MM.1S (cell line): Measurements from ENCODE around the gene TVP23C.

ENCODE experiments used
- DNase-seq: peaks from one replicate; pipeline ENCODE4 v3.0.0-alpha.2; 2015
- H2AFZ ChIP-seq: fragments of 300-600 bp; sonication (generic); 2 replicates; pipeline ENCODE4 v1.6.0; 2016; ENCODE audit warnings: antibody characterized with exemption, low read length
- H3F3A ChIP-seq: fragments of 300-600 bp; sonication (generic); 2 replicates; pipeline ENCODE4 v1.6.1; 2016; ENCODE audit warnings: mild to moderate bottlenecking, antibody characterized with exemption, low read length, moderate library complexity, mixed read lengths; ENCODE audit not compliant: insufficient read depth
- H3K27ac ChIP-seq: fragments of 300-600 bp; sonication (generic); 2 replicates; pipeline ENCODE4 v1.5.1; 2016; ENCODE audit warnings: mild to moderate bottlenecking, low read length
- H3K27me3 ChIP-seq: fragments of 300-600 bp; sonication (generic); replicated peaks from 2 replicates; pipeline ENCODE4 v1.6.0; 2016; ENCODE audit warnings: low read length; ENCODE audit not compliant: insufficient read depth
- H3K36me3 ChIP-seq: fragments of 300-600 bp; sonication (generic); replicated peaks from 2 replicates; pipeline ENCODE4 v1.6.1; 2016; ENCODE audit warnings: mild to moderate bottlenecking, low read length, mixed read lengths; ENCODE audit not compliant: insufficient read depth
- H3K4me1 ChIP-seq: fragments of 300-600 bp; sonication (generic); 2 replicates; pipeline ENCODE4 v1.6.1; 2016; ENCODE audit warnings: low read length, mixed read lengths
- H3K4me2 ChIP-seq: fragments of 300-600 bp; sonication (generic); 2 replicates; pipeline ENCODE4 v1.6.0; 2016; ENCODE audit warnings: low read depth, low read length
- H3K4me3 ChIP-seq: fragments of 300-600 bp; sonication (generic); 2 replicates; pipeline ENCODE4 v1.5.1; 2016; ENCODE audit warnings: low read length, mixed read lengths
- H3K79me2 ChIP-seq: fragments of 300-600 bp; sonication (generic); 2 replicates; pipeline ENCODE4 v1.6.1; 2016; ENCODE audit warnings: mixed run types, low read length, mixed read lengths
- H3K9ac ChIP-seq: fragments of 300-600 bp; sonication (generic); 2 replicates; pipeline ENCODE4 v1.6.1; 2016; ENCODE audit warnings: low read length, mixed read lengths
- H3K9me2 ChIP-seq: fragments of 300-600 bp; sonication (generic); replicated peaks from 2 replicates; pipeline ENCODE4 v1.6.1; 2016; ENCODE audit warnings: mild to moderate bottlenecking, low read length, mixed read lengths; ENCODE audit not compliant: insufficient read depth
- H3K9me3 ChIP-seq: fragments of 300-600 bp; sonication (generic); replicated peaks from 2 replicates; pipeline ENCODE4 v1.6.1; 2016; ENCODE audit warnings: mild to moderate bottlenecking, low read length, mixed read lengths; ENCODE audit not compliant: insufficient read depth
- H4K20me1 ChIP-seq: fragments of 300-600 bp; sonication (generic); 2 replicates; pipeline ENCODE4 v1.6.1; 2016; ENCODE audit warnings: mild to moderate bottlenecking, low read length, moderate library complexity, mixed read lengths; ENCODE audit not compliant: insufficient read depth
- CTCF ChIP-seq: fragments of 300-600 bp; sonication (generic); IDR thresholded peaks from 2 replicates; pipeline ENCODE4 v1.5.1; 2016; ENCODE audit warnings: antibody characterized with exemption, low read length, mixed read lengths
- EZH2 ChIP-seq: fragments of 300-600 bp; sonication (generic); optimal IDR thresholded peaks from 2 replicates; pipeline ENCODE3; 2017; ENCODE audit warnings: low read depth, mild to moderate bottlenecking, antibody characterized with exemption, low read length, mixed read lengths
- EZH2phosphoT487 ChIP-seq: fragments of 300-600 bp; sonication (generic); IDR thresholded peaks from 2 replicates; pipeline ENCODE4 v1.6.1; 2018; ENCODE audit warnings: antibody characterized with exemption, low read length

The TVP23C gene

DNA sequence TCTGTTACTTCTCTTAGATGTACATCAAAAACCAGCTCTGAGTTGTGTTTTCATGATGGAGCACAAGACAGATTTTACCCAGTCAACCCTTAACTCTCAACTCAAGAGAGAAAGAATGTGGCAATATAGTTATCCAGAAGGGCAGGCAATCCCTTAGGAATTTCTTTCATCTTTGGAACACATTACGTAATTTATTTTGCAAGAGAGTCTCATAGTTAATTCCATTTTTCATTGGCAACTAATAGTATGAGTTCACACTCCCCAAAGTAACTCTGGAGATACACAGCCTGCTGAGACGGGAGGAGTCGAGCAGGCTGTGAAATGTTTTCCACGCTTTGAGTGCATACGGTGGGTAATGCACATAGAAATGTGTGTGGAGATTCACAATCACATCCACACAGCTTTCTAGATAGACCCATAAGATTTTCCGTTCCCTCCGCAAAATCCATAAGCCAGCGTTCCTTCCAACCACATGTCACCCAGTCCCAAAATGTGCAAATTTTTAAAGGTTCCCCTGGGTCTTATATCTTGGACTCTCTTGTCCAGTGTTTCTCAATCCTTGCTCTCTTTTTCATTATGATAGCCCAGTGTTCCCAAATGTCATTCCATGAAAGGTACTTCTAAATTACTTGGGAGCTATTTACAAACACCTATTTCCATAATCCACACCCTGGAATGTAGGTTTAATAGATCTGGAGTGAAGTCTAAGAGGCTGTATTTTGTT, 87.5 kb downstream of the TVP23C start:
- Histone ChIP-seq H3K27ac (no peak overlapping the region), H3F3A (no peaks in the 10 kb centered on the region), H2AFZ (no peak overlapping the region), H3K27me3 (no peaks in the 10 kb centered on the region), H3K9me3 (no peaks in the 10 kb centered on the region), H3K4me3 (no peak overlapping the region), H3K9ac (no peak overlapping the region), H3K79me2 (no peaks in the 10 kb centered on the region), H3K4me1 (no peaks in the 10 kb centered on the region), H3K9me2 (no peaks in the 10 kb centered on the region), H3K4me2 (no peak overlapping the region), H4K20me1 (no peaks in the 10 kb centered on the region), H3K36me3 (no peaks in the 10 kb centered on the region)
- TF ChIP-seq EZH2phosphoT487 (no peak), CTCF (no peak), EZH2 (no peak)
- no peak for DNase-seq

DNA sequence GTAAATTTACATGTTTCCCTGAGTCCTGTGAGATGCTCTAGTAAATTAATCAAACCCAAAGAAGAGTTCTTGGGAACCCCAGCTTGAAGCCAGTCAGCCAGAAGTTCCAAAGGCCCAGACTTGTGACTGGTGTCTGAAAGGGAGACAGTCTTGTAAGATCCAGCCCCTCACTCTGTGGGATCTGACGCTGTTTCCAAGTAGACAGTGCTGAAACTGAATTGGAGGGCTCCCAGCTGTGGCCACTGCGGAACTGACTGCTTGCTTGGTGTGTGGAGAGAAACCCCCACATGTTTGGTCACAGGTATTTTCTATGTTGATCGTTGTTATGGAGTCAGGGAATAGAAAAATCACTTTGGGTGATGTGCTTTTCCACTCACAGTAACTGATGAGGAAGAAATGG, 90.4 kb downstream of the TVP23C start:
- H3F3A ChIP-seq, result no peaks in the 10 kb centered on the region
- no peak for TF ChIP-seq EZH2
- no peak for TF ChIP-seq CTCF
- no peak for TF ChIP-seq EZH2phosphoT487

DNA sequence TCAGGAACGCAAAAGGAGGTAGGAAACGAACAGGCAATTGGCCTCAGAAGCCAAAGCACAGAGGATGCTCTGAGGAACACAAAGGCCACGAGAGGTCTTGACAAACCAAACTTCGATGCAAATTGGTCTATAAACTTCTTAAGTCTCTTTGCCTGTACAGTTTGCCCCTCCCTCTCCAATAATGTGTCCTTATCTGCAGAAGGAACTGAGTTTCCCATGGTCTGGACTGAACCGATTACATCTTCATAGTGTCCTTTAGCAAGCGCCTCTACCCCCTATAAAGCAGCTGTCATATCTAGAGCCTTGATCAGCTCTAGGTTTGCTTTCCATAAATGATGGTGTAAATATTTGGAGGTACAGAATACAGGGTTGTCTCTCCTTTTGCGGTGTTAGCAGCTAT, 92.7 kb downstream of the TVP23C start:
- Histone ChIP-seq H3K9ac (no peak overlapping the region), H3K4me1 (no peaks in the 10 kb centered on the region), H3K36me3 (no peaks in the 10 kb centered on the region), H2AFZ (no peak overlapping the region), H3K4me2 (no peak overlapping the region), H3K9me2 (no peaks in the 10 kb centered on the region), H3K79me2 (no peaks in the 10 kb centered on the region), H3F3A (no peaks in the 10 kb centered on the region), H3K4me3 (no peak overlapping the region), H3K27ac (no peak overlapping the region), H4K20me1 (no peaks in the 10 kb centered on the region), H3K27me3 (no peaks in the 10 kb centered on the region), H3K9me3 (no peaks in the 10 kb centered on the region)
- DNase-seq, result no peak
- TF ChIP-seq CTCF (no peak), EZH2 (no peak), EZH2phosphoT487 (no peak)

More for the DNA sequence above, 90.4 kb downstream of the TVP23C start:
- Histone ChIP-seq H3K27me3 (no peaks in the 10 kb centered on the region), H3K27ac (no peak overlapping the region), H2AFZ (no peak overlapping the region), H3K4me1 (no peaks in the 10 kb centered on the region), H3K79me2 (no peaks in the 10 kb centered on the region), H3K9me3 (no peaks in the 10 kb centered on the region), H3K4me3 (no peak overlapping the region), H3K9me2 (no peaks in the 10 kb centered on the region), H3K9ac (no peak overlapping the region), H3K36me3 (no peaks in the 10 kb centered on the region), H4K20me1 (no peaks in the 10 kb centered on the region), H3K4me2 (no peak overlapping the region)
- DNase-seq, result no peak
